Stimulated activated CD8-positive, alpha-beta memory T cell treated with anti-CD3 and anti-CD28 coated beads, Interleukin-15, amount 100 ng/mL, for 4 hours (primary cell): ENCODE results near the gene DNAH7.
"Not testable (repeated sequence)": the region's sequence is repeated elsewhere in the genome, so short reads cannot be mapped to it uniquely, and the experiment has no call there.

Source experiments
- DNase-seq, 2 donors: peaks; one replicate each; pipeline ENCODE4 v3.0.0-alpha.2; 2020; ENCODE audit warnings: low read depth in 2 of 2

Gene DNAH7

GRCh38 chr2:195721042-195721441, 347.6 kb downstream of the DNAH7 start:
- DNase-seq: no peak

GRCh38 chr2:195716466-195716865, 352.2 kb downstream of the DNAH7 start:
- no peak for DNase-seq

GRCh38 chr2:195711478-195711877, 357.2 kb downstream of the DNAH7 start:
- no peak for DNase-seq

- no peak for DNase-seq
These were observed 358.5 kb downstream of the DNAH7 start for GRCh38 chr2:195709901-195710806.

- no peak for DNase-seq
These were observed 362.3 kb downstream of the DNAH7 start for GRCh38 chr2:195706161-195706900.

GRCh38 chr2:195700480-195700879, 368.2 kb downstream of the DNAH7 start:
- no peak for DNase-seq

DNA sequence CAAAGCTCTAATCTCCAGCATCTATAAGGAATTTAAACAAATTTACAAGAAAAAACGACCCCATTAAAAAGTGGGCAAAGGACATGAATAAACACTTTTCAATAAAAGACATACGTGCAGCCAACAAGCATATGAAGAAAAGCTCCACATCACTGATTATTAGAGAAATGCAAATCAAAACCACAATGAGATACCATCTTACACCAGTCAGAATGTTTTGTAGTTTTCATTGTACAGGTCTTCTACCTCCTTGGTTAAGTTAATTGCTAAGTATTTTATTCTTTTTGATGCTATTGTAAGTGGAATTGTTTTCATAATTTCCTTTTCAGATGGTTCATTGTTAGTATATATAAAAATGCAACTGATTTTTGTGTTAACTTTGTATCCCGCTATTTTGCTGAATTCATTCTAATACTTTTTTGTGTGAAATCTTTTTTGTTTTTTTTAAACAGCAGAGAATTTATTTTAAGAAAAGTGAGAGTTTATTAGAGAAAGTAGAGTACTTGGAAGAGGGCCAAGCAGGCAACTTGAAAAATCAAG, 370.9 kb downstream of the DNAH7 start:
- DNase-seq: no peak

GRCh38 chr2:195696012-195696411, 372.6 kb downstream of the DNAH7 start:
- no peak for DNase-seq

GRCh38 chr2:195695002-195695631, 373.5 kb downstream of the DNAH7 start:
- DNase-seq: no peak

- DNase-seq: no peak
These were observed 374.1 kb downstream of the DNAH7 start for GRCh38 chr2:195694553-195694952.

DNA sequence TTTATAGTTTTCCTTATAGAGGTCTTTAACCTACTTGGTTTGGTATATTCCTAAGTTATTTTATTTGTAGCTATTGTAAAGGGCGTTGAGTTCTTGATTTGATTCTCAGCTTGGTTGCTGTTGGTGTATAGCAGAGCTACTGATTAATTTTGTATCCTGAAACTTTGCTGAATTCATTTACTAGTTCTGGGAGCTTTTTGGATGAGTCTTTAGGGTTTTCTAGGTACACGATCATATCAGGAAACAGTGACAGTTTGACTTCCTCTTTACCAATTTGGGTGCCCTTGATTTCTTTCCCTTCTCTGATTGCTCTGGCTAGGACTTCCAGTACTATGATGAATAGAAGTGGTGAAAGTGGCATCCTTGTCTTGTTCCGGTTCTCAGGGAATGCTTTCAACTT, 376.1 kb downstream of the DNAH7 start:
- DNase-seq: not testable (repeated sequence)
